Endothelial cell of umbilical vein (primary cell): ENCODE measurements around the gene ADAMTS19. TPM values are rescaled to one million over a fixed set of nuclear protein-coding genes. Genes with fewer than 3 reads are reported as not detected.

Experiments
- BruUV-seq: library from RNA; stranded (reverse); fragments of 400-500 nt; replicated peaks from 2 replicates; lab custom pipeline; 2021; lab: Mats Ljungman, UMichigan
- CTCF ChIA-PET: fragments of 300-600, 350-600 bp; sonication (Branson Sonifier 250); formaldehyde crosslinking; loops from one replicate; lab custom pipeline; 2021; ENCODE audit warnings: antibody characterized with exemption, inconsistent platforms; lab: Charles Lee
- POLR2A ChIA-PET: fragments of 300-600, 350-600 bp; sonication (Branson Sonifier 250); formaldehyde crosslinking; loops from one replicate; lab custom pipeline; 2021; ENCODE audit warnings: antibody characterized with exemption, inconsistent platforms; lab: Charles Lee
- DNase-seq: peaks from one replicate; pipeline ENCODE4 v3.0.0-alpha.2; 2011; ENCODE audit warnings: low read depth, low spot score
- FAIRE-seq: peaks from 2 replicates; lab custom pipeline; 2011; peaks lifted over from hg19 to GRCh38; lab: Jason Lieb, UNC
- H2AFZ ChIP-seq: 2 replicates; pipeline ENCODE4 v1.6.0; 2012; ENCODE audit warnings: low read depth, low read length, control low read depth, inconsistent platforms
- H3K27ac ChIP-seq: 2 replicates; pipeline ENCODE4 v1.5.1; 2011; ENCODE audit warnings: low read depth, mild to moderate bottlenecking, control low read depth, low read length, moderate library complexity; ENCODE audit not compliant: insufficient read depth
- H3K27me3 ChIP-seq, 2 experiments: 2 replicates each; pipeline versions ENCODE4 v1.6.0 to v1.6.1; 2011; ENCODE audit warnings: low read length in 2 of 2, mixed read lengths in 1 of 2; ENCODE audit not compliant: control insufficient read depth in 2 of 2, insufficient read depth in 2 of 2
- H3K36me3 ChIP-seq, 2 experiments: 2 replicates in 1 of 2; 3 replicates in 1 of 2; pipeline ENCODE4 v1.5.1; 2011; ENCODE audit warnings: low read length in 2 of 2, mild to moderate bottlenecking in 1 of 2, moderate library complexity in 1 of 2; ENCODE audit not compliant: control insufficient read depth in 2 of 2, insufficient read depth in 2 of 2; ENCODE audit errors: extremely low read depth in 1 of 2
- H3K4me1 ChIP-seq: 3 replicates; pipeline ENCODE4 v1.5.1; 2011; ENCODE audit warnings: mild to moderate bottlenecking, low read length; ENCODE audit not compliant: control insufficient read depth, insufficient read depth; ENCODE audit errors: extremely low read depth
- H3K4me2 ChIP-seq: 2 replicates; pipeline ENCODE4 v1.6.1; 2011; ENCODE audit warnings: low read length, control low read depth, mixed read lengths; ENCODE audit not compliant: insufficient read depth
- H3K4me3 ChIP-seq, 3 experiments: fragments of 200-600 bp in 1 of 3; sonication (generic), shearing (Covaris generic) in 1 of 3; replicated peaks in 1 of 3; 2 replicates each; pipeline ENCODE4 v1.5.1; 2011 to 2016; ENCODE audit warnings: control low read depth in 3 of 3, low read length in 3 of 3, mild to moderate bottlenecking in 2 of 3, inconsistent platforms in 1 of 3, low read depth in 1 of 3, moderate library complexity in 1 of 3; ENCODE audit not compliant: insufficient read depth in 1 of 3
- H3K79me2 ChIP-seq: 2 replicates; pipeline ENCODE4 v1.6.0; 2012; ENCODE audit warnings: low read length, inconsistent platforms; ENCODE audit not compliant: control insufficient read depth, insufficient read depth
- H3K9ac ChIP-seq: replicated peaks from 2 replicates; pipeline ENCODE3; 2011; ENCODE audit warnings: low read length, control low read depth; ENCODE audit not compliant: insufficient read depth; ENCODE audit errors: extremely low read depth
- H3K9me1 ChIP-seq: replicated peaks from 3 replicates; pipeline ENCODE4 v1.6.0; 2011; ENCODE audit warnings: mild to moderate bottlenecking, low read length; ENCODE audit not compliant: control insufficient read depth, insufficient read depth; ENCODE audit errors: extremely low read depth
- H3K9me3 ChIP-seq: replicated peaks from 2 replicates; pipeline ENCODE4 v1.5.1; 2012; ENCODE audit warnings: low read length, inconsistent platforms; ENCODE audit not compliant: control insufficient read depth, insufficient read depth
- H4K20me1 ChIP-seq: replicated peaks from 2 replicates; pipeline ENCODE3; 2011; ENCODE audit warnings: mild to moderate bottlenecking, low read length; ENCODE audit not compliant: control insufficient read depth, insufficient read depth; ENCODE audit errors: extremely low read depth
- EZH2 ChIP-seq: IDR thresholded peaks from 2 replicates; pipeline ENCODE4 v1.6.1; 2012; ENCODE audit warnings: borderline replicate concordance, low read depth, mild to moderate bottlenecking, moderate library complexity, low read length, inconsistent platforms; ENCODE audit not compliant: severe bottlenecking
- FOS ChIP-seq: IDR thresholded peaks from 2 replicates; pipeline ENCODE4 v1.6.1; 2011; ENCODE audit warnings: mild to moderate bottlenecking, low read length, moderate library complexity, borderline replicate concordance; ENCODE audit not compliant: insufficient read depth
- GATA2 ChIP-seq: IDR thresholded peaks from 2 replicates; pipeline ENCODE4 v1.7.0; 2011; ENCODE audit warnings: low read depth, mild to moderate bottlenecking, moderate library complexity, mixed read lengths, low read length; ENCODE audit not compliant: insufficient read length, insufficient read depth
- JUN ChIP-seq: IDR thresholded peaks from 2 replicates; pipeline ENCODE4 v1.6.1; 2011; ENCODE audit warnings: borderline replicate concordance, low read depth; ENCODE audit not compliant: insufficient read length, insufficient read depth
- MYC ChIP-seq: IDR thresholded peaks from one replicate; pipeline ENCODE4 v1.6.1; 2011; ENCODE audit warnings: mild to moderate bottlenecking, low read depth, low read length
- POLR2A ChIP-seq: IDR thresholded peaks from 2 replicates; pipeline ENCODE4 v1.6.1; 2012; ENCODE audit warnings: low read depth, mild to moderate bottlenecking, control low read depth, low read length
- POLR2AphosphoS5 ChIP-seq: IDR thresholded peaks from 2 replicates; pipeline ENCODE4 v1.6.1; 2012; ENCODE audit warnings: low read depth, mild to moderate bottlenecking, control low read depth, low read length, moderate library complexity; ENCODE audit not compliant: insufficient read depth
- dilution Hi-C: fragments of 300-500 bp; cut with MboI; formaldehyde crosslinking; loops from one replicate; pipeline ENCODE4 v1.15.0; 2019; ENCODE audit warnings: low sequenced_read_pairs; ENCODE audit not compliant: extremely low pct_ligation_motif_present
- intact Hi-C: fragments of 100-400 bp; cut with micrococcal nuclease; formaldehyde crosslinking; loops from one replicate; pipeline ENCODE4 v1.10.0; 2022
- polyA plus RNA-seq, 4 experiments: library from polyadenylated mRNA; depleted of rRNA in 3 of 4; stranded (reverse) in 3 of 4; unstranded in 1 of 4; fragments of >200 nt; gene quantifications; 2 replicates each; pipeline versions ENCODE4 v1.2.1 to v1.2.3, GENCODE V29; 2011 to 2012; ENCODE audit warnings: missing spikeins in 1 of 4
- total RNA-seq: library from RNA; stranded (reverse); gene quantifications from 2 replicates; pipeline ENCODE4 v1.2.3, GENCODE V29; 2021
- TF ChIP-seq, protein P1 (sequence below), 2 donors: IDR thresholded peaks; 1 replicate in 1 of 2; 2 replicates in 1 of 2; pipeline ENCODE4 v1.5.1; 2011; ENCODE audit warnings: low read length in 2 of 2, mild to moderate bottlenecking in 2 of 2, moderate library complexity in 2 of 2, control low read depth in 1 of 2, inconsistent platforms in 1 of 2, low read depth in 1 of 2; ENCODE audit not compliant: insufficient read depth in 1 of 2; ENCODE audit errors: extremely low read depth in 1 of 2
- TF ChIP-seq, protein P2 (sequence below): IDR thresholded peaks from 2 replicates; pipeline ENCODE4 v1.6.1; 2011; ENCODE audit not compliant: insufficient read depth, insufficient read length

The ADAMTS19 gene
- total and polyA plus RNA-seq, 2 donors (not counting 3 experiments of a cell fraction or from before 2014, with no cell fraction given) = not detected

DNA sequence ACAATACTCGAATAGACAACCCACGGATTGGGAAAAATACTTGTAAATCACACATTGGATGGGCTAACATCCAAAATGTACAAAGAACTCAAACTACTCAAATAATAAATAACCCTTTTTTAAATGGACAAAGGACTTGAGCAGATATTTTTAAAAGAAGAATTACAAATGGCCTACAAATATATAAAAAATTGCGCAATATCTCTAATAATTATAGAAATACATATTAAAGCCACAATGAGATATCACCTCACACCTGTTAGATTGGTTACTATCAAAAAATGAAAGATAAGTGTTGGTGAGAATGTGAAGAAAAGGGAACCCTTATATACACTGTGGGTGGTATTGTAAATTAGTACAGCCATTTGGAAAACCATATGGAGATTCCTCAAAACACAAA is 40.8 kb upstream of the ADAMTS19 start:
- no peak for TF ChIP-seq JUN
- TF ChIP-seq FOS = no peak
- no peak for TF ChIP-seq MYC
- no peak for TF ChIP-seq POLR2AphosphoS5
- TF ChIP-seq, protein P1, sequence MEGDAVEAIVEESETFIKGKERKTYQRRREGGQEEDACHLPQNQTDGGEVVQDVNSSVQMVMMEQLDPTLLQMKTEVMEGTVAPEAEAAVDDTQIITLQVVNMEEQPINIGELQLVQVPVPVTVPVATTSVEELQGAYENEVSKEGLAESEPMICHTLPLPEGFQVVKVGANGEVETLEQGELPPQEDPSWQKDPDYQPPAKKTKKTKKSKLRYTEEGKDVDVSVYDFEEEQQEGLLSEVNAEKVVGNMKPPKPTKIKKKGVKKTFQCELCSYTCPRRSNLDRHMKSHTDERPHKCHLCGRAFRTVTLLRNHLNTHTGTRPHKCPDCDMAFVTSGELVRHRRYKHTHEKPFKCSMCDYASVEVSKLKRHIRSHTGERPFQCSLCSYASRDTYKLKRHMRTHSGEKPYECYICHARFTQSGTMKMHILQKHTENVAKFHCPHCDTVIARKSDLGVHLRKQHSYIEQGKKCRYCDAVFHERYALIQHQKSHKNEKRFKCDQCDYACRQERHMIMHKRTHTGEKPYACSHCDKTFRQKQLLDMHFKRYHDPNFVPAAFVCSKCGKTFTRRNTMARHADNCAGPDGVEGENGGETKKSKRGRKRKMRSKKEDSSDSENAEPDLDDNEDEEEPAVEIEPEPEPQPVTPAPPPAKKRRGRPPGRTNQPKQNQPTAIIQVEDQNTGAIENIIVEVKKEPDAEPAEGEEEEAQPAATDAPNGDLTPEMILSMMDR (IDR thresholded peaks at IDR 0.05; ENCODE audit: extremely low read depth in 1 of 2, insufficient read depth in 1 of 2, low read depth in 1 of 2, low read length in 2 of 2) = no peak
- TF ChIP-seq, protein P2, sequence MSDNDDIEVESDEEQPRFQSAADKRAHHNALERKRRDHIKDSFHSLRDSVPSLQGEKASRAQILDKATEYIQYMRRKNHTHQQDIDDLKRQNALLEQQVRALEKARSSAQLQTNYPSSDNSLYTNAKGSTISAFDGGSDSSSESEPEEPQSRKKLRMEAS = no peak
- no peak for TF ChIP-seq EZH2
- no peak for TF ChIP-seq GATA2
- TF ChIP-seq POLR2A = no peak
- Histone ChIP-seq H3K27ac (no peak overlapping the region), H3K4me1 (no peaks in the 10 kb centered on the region), H3K27me3 (no peaks in the 10 kb centered on the region), H3K9ac (no peak overlapping the region), H3K4me2 (no peak overlapping the region), H4K20me1 (no peaks in the 10 kb centered on the region), H3K9me3 (no peaks in the 10 kb centered on the region), H3K9me1 (no peaks in the 10 kb centered on the region), H3K4me3 (no peak overlapping the region), H3K79me2 (no peaks in the 10 kb centered on the region), H3K36me3 (no peaks in the 10 kb centered on the region), H2AFZ (no peak overlapping the region)
- BruUV-seq = no TSS peak
- CTCF ChIA-PET = no interaction called here
- FAIRE-seq (no peak), DNase-seq (no peak)
- intact Hi-C loops (no loop called here), dilution Hi-C loops (no loop called here)
- POLR2A ChIA-PET = no interaction called here
